A549 (cell line): ENCODE results near the gene SHLD1.

Experiments used
- CBX2 ChIP-seq: fragments of 200-600 bp; sonication (generic); IDR thresholded peaks from 2 replicates; pipeline ENCODE4 v1.6.1; 2016; ENCODE audit warnings: low read depth, mild to moderate bottlenecking, borderline replicate concordance
- CTCF ChIP-seq: fragments of >200 bp; sonication (Bioruptor Twin); formaldehyde crosslinking; IDR thresholded peaks from 3 replicates; pipeline ENCODE4 v1.5.1; 2016
- HEYL ChIP-seq: fragments of 250-450 bp; sonication (Bioruptor Pico); IDR thresholded peaks from 2 replicates; pipeline ENCODE4 v1.8.0; 2021; ENCODE audit warnings: mild to moderate bottlenecking, moderate library complexity
- HOXA7 ChIP-seq: fragments of 250-450 bp; sonication (Bioruptor Pico); IDR thresholded peaks from 2 replicates; pipeline ENCODE4 v1.5.0; 2020; ENCODE audit warnings: mild to moderate bottlenecking, moderate library complexity
- MYC ChIP-seq: IDR thresholded peaks from 2 replicates; pipeline ENCODE4 v1.6.1; 2012; ENCODE audit warnings: mild to moderate bottlenecking, inconsistent platforms, low read length, improper control_type of control experiment, borderline replicate concordance
- POLR2A ChIP-seq: IDR thresholded peaks from 2 replicates; pipeline ENCODE4 v1.6.1; 2012; ENCODE audit warnings: mild to moderate bottlenecking, low read length
- SREBF2 ChIP-seq: fragments of 450-650 bp; IDR thresholded peaks from 2 replicates; pipeline ENCODE4 v1.6.1; 2014; ENCODE audit warnings: mild to moderate bottlenecking, moderate library complexity

- no peak for TF ChIP-seq MYC
- TF ChIP-seq SREBF2: no peak
- TF ChIP-seq CTCF: no peak
- no peak for TF ChIP-seq HOXA7 (CRISPR knock-in tag)
- TF ChIP-seq CBX2: no peak
- no peak for TF ChIP-seq HEYL (CRISPR knock-in tag)
- no peak for TF ChIP-seq POLR2A
Observed at GRCh38 chr20:5806457-5807263, 56.5 kb downstream of the SHLD1 start.
